SK-N-SH treated with all-trans-retinoic acid at 6 μM for 48 hours (cell line): ENCODE results near the gene SDC3.

Experiments used
- ATAC-seq: fragments of 200-7000 bp; cut with Tn5 transposase; 3 replicates; pipeline ENCODE4 v1.9.1; 2020; ENCODE audit warnings: mild to moderate bottlenecking, moderate library complexity
- ARNTL ChIP-seq: fragments of 450-650 bp; formaldehyde crosslinking; IDR thresholded peaks from 2 replicates; pipeline ENCODE4 v1.5.0; 2020; ENCODE audit warnings: low read depth, mild to moderate bottlenecking, moderate library complexity, borderline replicate concordance
- BACH2 ChIP-seq: fragments of 250-450 bp; sonication (Bioruptor Pico); IDR thresholded peaks from 2 replicates; pipeline ENCODE4 v1.9.0; 2021; ENCODE audit warnings: mild to moderate bottlenecking, borderline replicate concordance
- CSDC2 ChIP-seq: fragments of 250-450 bp; sonication (Bioruptor Pico); IDR thresholded peaks from 2 replicates; pipeline ENCODE4 v1.5.0; 2020; ENCODE audit warnings: mild to moderate bottlenecking, moderate library complexity
- ESRRG ChIP-seq: fragments of 250-450 bp; sonication (Bioruptor Pico); IDR thresholded peaks from 2 replicates; pipeline ENCODE4 v1.6.1; 2021; ENCODE audit warnings: mild to moderate bottlenecking
- GLIS3 ChIP-seq: fragments of 250-450 bp; sonication (Bioruptor Pico); IDR thresholded peaks from 2 replicates; pipeline ENCODE4 v1.5.0; 2020; ENCODE audit warnings: mild to moderate bottlenecking, moderate library complexity
- ISL1 ChIP-seq: fragments of 250-450 bp; sonication (Bioruptor Pico); IDR thresholded peaks from 2 replicates; pipeline ENCODE4 v2.1.2; 2022; ENCODE audit warnings: mild to moderate bottlenecking, moderate library complexity
- OSR1 ChIP-seq: fragments of 250-450 bp; sonication (Bioruptor Pico); IDR thresholded peaks from 2 replicates; pipeline ENCODE4 v1.8.0; 2022; ENCODE audit warnings: moderate library complexity, mild to moderate bottlenecking, inconsistent platforms
- PPARA ChIP-seq: fragments of 250-450 bp; sonication (Bioruptor Pico); IDR thresholded peaks from 2 replicates; pipeline ENCODE4 v1.5.0; 2020; ENCODE audit warnings: mild to moderate bottlenecking, borderline replicate concordance
- RARB ChIP-seq: fragments of 250-450 bp; sonication (Bioruptor Pico); IDR thresholded peaks from 2 replicates; pipeline ENCODE4 v1.8.0; 2021; ENCODE audit warnings: mild to moderate bottlenecking, moderate library complexity
- SNAI2 ChIP-seq: fragments of 250-450 bp; sonication (Bioruptor Pico); IDR thresholded peaks from 2 replicates; pipeline ENCODE4 v1.5.0; 2020; ENCODE audit warnings: mild to moderate bottlenecking, moderate library complexity
- TCF4 ChIP-seq: fragments of 250-450 bp; sonication (Bioruptor Pico); IDR thresholded peaks from 2 replicates; pipeline ENCODE4 v1.8.0; 2021; ENCODE audit warnings: mild to moderate bottlenecking, moderate library complexity, borderline replicate concordance
- TOX ChIP-seq: fragments of 250-450 bp; sonication (Bioruptor Pico); IDR thresholded peaks from 2 replicates; pipeline ENCODE4 v1.8.0; 2021; ENCODE audit warnings: mild to moderate bottlenecking, moderate library complexity, borderline replicate concordance
- ZFP3 ChIP-seq: fragments of 250-450 bp; sonication (Bioruptor Pico); IDR thresholded peaks from 2 replicates; pipeline ENCODE4 v1.5.0; 2020; ENCODE audit warnings: mild to moderate bottlenecking, moderate library complexity
- ZFP30 ChIP-seq: fragments of 450-650 bp; formaldehyde crosslinking; IDR thresholded peaks from 2 replicates; pipeline ENCODE4 v1.5.0; 2022; ENCODE audit warnings: mild to moderate bottlenecking, moderate library complexity
- ZNF565 ChIP-seq: fragments of 450-650 bp; formaldehyde crosslinking; conservative IDR thresholded peaks from 2 replicates; pipeline ENCODE4 v1.5.0; 2020; ENCODE audit warnings: low read depth, mild to moderate bottlenecking, moderate library complexity
- ZNF70 ChIP-seq: fragments of 450-650 bp; formaldehyde crosslinking; IDR thresholded peaks from 2 replicates; pipeline ENCODE4 v1.5.0; 2020; ENCODE audit warnings: mild to moderate bottlenecking, moderate library complexity
- ZNF8 ChIP-seq: fragments of 450-650 bp; formaldehyde crosslinking; IDR thresholded peaks from 2 replicates; pipeline ENCODE4 v1.5.0; 2020; ENCODE audit warnings: mild to moderate bottlenecking, moderate library complexity
- TF ChIP-seq, protein P1 (sequence below): fragments of 250-450 bp; sonication (Bioruptor Pico); IDR thresholded peaks from 2 replicates; pipeline ENCODE4 v1.5.1; 2020; ENCODE audit warnings: low read depth, mild to moderate bottlenecking, moderate library complexity
- TF ChIP-seq, protein P2 (sequence below): fragments of 250-450 bp; sonication (Bioruptor Pico); IDR thresholded peaks from 2 replicates; pipeline ENCODE4 v1.8.0; 2020; ENCODE audit warnings: mild to moderate bottlenecking, moderate library complexity, borderline replicate concordance
- TF ChIP-seq, protein P3 (sequence below): fragments of 250-450 bp; sonication (Bioruptor Pico); IDR thresholded peaks from 2 replicates; pipeline ENCODE4 v1.5.1; 2021; ENCODE audit warnings: mild to moderate bottlenecking, moderate library complexity
- TF ChIP-seq, protein P4 (sequence below): fragments of 250-450 bp; sonication (Bioruptor Pico); IDR thresholded peaks from 2 replicates; pipeline ENCODE4 v1.5.0; 2020; ENCODE audit warnings: mild to moderate bottlenecking, moderate library complexity

The SDC3 gene

DNA sequence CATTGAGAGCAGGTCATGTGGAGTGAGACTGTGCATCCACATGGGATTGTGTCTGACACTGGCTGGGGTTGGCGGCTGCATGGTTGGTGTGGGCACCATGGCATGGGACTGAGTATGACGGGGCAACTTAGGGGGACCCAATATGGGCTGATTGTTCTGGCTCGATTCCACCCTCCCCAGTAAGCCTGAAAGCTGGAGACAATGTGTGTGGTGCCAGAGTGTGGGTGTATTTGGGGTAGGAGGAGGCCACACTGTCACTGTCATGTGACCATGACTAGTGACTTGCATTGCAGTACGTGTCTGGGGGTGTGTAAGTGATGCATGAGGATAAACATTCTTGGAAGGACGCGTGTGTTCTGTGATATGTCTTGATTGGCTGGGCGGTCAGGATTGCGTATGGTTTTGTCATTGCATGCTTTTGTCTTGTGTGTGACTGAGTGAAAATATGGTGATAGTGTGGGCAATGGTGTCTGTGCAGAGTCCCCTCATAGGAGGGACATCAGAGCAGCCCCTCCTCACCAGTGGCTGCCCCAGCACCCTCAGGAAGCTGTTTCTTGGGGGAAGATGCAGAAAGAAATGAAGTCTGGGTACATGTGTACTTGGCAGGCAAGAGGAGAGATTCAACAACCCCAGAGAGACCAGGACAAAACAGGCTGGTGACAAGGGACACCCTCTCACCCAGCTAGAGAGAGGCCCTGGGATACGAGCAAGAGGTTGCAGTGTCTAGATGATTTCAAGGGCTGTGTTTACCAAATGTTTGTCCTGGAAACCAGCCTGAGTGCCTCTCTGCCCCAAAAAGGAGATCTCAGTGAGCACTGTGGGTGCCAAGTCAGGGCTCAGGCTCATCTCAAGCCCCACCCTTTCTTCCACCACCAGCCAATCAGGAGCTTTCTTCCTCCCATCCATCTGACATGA lies 36.3 kb downstream of the SDC3 start:
- ATAC-seq, result no peak
- TF ChIP-seq, protein P1, sequence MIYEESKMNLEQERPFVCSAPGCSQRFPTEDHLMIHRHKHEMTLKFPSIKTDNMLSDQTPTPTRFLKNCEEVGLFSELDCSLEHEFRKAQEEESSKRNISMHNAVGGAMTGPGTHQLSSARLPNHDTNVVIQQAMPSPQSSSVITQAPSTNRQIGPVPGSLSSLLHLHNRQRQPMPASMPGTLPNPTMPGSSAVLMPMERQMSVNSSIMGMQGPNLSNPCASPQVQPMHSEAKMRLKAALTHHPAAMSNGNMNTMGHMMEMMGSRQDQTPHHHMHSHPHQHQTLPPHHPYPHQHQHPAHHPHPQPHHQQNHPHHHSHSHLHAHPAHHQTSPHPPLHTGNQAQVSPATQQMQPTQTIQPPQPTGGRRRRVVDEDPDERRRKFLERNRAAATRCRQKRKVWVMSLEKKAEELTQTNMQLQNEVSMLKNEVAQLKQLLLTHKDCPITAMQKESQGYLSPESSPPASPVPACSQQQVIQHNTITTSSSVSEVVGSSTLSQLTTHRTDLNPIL (CRISPR knock-in tag), result no peak

DNA sequence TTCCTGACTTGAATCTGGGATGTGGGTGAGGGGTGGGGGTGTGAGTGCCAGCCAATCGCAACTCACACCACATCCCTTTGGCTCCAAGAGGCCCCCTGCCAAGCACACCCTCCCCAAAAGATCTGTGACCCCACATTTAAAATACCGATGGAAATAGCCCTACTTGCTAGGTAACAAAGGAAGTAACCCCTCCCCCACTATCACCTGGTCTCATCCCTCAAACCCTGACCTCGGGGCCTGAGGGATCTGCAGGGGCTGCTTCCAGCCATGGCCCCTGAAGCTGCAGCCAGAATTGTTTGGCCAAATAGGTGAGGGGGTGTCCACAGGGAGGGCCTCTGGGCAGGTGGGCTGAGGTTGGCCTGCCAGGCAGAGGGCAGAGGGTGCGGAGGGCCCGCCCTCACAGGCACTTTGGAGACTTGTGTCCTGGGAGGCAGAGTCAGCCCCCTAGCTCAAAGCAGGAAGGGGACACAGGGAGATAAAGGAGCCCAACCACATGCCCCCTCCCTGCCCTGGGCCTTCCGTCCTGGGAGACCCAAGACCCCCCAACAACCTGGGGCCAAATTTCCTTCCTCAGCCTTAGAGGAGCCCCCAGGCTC lies 37.2 kb downstream of the SDC3 start:
- no peak for TF ChIP-seq ESRRG (CRISPR knock-in tag)
- TF ChIP-seq, all 23 proteins: peak for 0
- ATAC-seq, result no peak

DNA sequence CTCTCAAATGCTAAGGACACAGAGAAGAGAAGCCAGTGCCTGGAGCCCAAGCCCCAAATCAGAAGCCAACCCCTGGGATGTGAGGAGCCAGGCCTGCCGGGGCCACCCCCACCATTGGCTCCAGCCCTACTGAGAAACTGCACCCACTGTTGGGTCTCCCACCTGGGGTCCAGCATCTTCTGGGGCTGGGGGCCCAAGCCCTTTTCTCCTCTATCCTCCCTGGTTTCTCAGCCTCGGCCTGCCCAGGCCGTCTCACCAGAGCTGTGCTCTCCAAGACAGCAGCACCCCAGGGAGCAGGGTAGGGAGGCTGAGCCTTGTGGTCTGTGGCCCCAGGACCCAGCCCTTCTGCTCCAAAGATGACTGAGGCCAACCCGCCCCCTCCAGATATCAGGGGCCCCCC lies 37.9 kb downstream of the SDC3 start:
- no peak for TF ChIP-seq TOX (CRISPR knock-in tag)
- TF ChIP-seq ZFP3 (CRISPR knock-in tag), result no peak
- no peak for TF ChIP-seq ZNF70
- no peak for TF ChIP-seq ISL1 (CRISPR knock-in tag)
- no peak for TF ChIP-seq ZNF8 (CRISPR knock-in tag)
- TF ChIP-seq, protein P2, sequence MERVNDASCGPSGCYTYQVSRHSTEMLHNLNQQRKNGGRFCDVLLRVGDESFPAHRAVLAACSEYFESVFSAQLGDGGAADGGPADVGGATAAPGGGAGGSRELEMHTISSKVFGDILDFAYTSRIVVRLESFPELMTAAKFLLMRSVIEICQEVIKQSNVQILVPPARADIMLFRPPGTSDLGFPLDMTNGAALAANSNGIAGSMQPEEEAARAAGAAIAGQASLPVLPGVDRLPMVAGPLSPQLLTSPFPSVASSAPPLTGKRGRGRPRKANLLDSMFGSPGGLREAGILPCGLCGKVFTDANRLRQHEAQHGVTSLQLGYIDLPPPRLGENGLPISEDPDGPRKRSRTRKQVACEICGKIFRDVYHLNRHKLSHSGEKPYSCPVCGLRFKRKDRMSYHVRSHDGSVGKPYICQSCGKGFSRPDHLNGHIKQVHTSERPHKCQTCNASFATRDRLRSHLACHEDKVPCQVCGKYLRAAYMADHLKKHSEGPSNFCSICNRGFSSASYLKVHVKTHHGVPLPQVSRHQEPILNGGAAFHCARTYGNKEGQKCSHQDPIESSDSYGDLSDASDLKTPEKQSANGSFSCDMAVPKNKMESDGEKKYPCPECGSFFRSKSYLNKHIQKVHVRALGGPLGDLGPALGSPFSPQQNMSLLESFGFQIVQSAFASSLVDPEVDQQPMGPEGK (CRISPR knock-in tag), result no peak
- TF ChIP-seq CSDC2 (CRISPR knock-in tag), result no peak
- no peak for TF ChIP-seq SNAI2 (CRISPR knock-in tag)
- no peak for TF ChIP-seq ESRRG (CRISPR knock-in tag)
- TF ChIP-seq TCF4 (CRISPR knock-in tag), result no peak
- TF ChIP-seq ARNTL, result no peak
- TF ChIP-seq, protein P3, sequence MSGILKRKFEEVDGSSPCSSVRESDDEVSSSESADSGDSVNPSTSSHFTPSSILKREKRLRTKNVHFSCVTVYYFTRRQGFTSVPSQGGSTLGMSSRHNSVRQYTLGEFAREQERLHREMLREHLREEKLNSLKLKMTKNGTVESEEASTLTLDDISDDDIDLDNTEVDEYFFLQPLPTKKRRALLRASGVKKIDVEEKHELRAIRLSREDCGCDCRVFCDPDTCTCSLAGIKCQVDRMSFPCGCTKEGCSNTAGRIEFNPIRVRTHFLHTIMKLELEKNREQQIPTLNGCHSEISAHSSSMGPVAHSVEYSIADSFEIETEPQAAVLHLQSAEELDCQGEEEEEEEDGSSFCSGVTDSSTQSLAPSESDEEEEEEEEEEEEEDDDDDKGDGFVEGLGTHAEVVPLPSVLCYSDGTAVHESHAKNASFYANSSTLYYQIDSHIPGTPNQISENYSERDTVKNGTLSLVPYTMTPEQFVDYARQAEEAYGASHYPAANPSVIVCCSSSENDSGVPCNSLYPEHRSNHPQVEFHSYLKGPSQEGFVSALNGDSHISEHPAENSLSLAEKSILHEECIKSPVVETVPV (CRISPR knock-in tag), result no peak
- no peak for TF ChIP-seq OSR1
- TF ChIP-seq, protein P1 (CRISPR knock-in tag), result no peak
- TF ChIP-seq RARB, result no peak
- TF ChIP-seq ZFP30, result no peak
- no peak for TF ChIP-seq BACH2
- no peak for TF ChIP-seq PPARA
- TF ChIP-seq, protein P4, sequence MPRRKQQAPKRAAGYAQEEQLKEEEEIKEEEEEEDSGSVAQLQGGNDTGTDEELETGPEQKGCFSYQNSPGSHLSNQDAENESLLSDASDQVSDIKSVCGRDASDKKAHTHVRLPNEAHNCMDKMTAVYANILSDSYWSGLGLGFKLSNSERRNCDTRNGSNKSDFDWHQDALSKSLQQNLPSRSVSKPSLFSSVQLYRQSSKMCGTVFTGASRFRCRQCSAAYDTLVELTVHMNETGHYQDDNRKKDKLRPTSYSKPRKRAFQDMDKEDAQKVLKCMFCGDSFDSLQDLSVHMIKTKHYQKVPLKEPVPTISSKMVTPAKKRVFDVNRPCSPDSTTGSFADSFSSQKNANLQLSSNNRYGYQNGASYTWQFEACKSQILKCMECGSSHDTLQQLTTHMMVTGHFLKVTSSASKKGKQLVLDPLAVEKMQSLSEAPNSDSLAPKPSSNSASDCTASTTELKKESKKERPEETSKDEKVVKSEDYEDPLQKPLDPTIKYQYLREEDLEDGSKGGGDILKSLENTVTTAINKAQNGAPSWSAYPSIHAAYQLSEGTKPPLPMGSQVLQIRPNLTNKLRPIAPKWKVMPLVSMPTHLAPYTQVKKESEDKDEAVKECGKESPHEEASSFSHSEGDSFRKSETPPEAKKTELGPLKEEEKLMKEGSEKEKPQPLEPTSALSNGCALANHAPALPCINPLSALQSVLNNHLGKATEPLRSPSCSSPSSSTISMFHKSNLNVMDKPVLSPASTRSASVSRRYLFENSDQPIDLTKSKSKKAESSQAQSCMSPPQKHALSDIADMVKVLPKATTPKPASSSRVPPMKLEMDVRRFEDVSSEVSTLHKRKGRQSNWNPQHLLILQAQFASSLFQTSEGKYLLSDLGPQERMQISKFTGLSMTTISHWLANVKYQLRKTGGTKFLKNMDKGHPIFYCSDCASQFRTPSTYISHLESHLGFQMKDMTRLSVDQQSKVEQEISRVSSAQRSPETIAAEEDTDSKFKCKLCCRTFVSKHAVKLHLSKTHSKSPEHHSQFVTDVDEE (CRISPR knock-in tag), result no peak
- ATAC-seq, result no peak

DNA sequence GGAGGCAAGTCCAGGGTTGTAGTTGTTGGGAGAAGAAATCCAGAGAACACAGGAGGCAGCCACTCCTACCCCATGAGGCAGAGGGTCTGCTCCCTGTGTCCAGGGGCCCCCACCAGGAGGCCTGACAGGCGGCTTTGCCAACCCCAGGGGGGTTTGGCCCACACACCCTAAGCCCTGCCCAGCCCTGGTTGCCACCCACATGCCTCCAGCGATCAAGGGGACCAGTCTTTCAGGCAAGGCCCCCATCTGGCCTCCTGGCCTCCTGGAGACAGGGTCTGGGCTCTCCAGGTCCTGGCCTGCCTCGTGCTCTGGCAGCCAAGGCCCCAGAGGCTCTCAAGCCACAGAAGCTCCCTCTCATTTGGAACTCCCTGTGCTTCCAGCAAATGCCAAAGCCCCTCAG lies 38.5 kb downstream of the SDC3 start:
- no peak for ATAC-seq
- TF ChIP-seq ZFP30 (no peak), ISL1 (CRISPR knock-in tag) (no peak), GLIS3 (no peak), OSR1 (no peak), SNAI2 (CRISPR knock-in tag) (no peak), BACH2 (no peak), RARB (no peak), ZNF565 (CRISPR knock-in tag) (no peak), PPARA (no peak), TCF4 (CRISPR knock-in tag) (no peak)
- TF ChIP-seq, protein P2 (CRISPR knock-in tag), result no peak
- TF ChIP-seq, protein P3 (CRISPR knock-in tag), result no peak
